Pancreas (tissue), 10 donors: ENCODE data around the gene KCNMA1. TPM values are rescaled to one million over a fixed set of nuclear protein-coding genes. Genes with fewer than 3 reads are reported as not detected.

Experiments
- ATAC-seq, 4 donors: fragments of 200-7000 bp; cut with Tn5 transposase; one replicate each; pipeline versions ENCODE4 v1.8.0 to v1.9.1; 2020; ENCODE audit warnings: mild to moderate bottlenecking in 4 of 4, moderate library complexity in 4 of 4
- DNase-seq, 6 donors: peaks; one replicate each; pipeline ENCODE4 v3.0.0-alpha.2; 2020
- FAIRE-seq: peaks from 2 replicates; lab custom pipeline; 2012; peaks lifted over from hg19 to GRCh38; lab: Jason Lieb, UNC
- H3K27ac ChIP-seq, 4 donors: fragments of 200-600 bp; sonication (generic); 1 replicate in 3 of 4; 2 replicates in 1 of 4; pipeline versions ENCODE4 v1.5.0 to v1.8.0; 2020
- H3K27me3 ChIP-seq, 4 donors: fragments of 200-600 bp; one replicate each; pipeline ENCODE4 v1.8.0; 2021
- H3K36me3 ChIP-seq, 3 donors: fragments of 200-600 bp; sonication (generic) in 1 of 3; one replicate each; pipeline versions ENCODE4 v1.5.0 to v1.8.0; 2020 to 2021
- H3K4me1 ChIP-seq, 3 donors: fragments of 200-600 bp; one replicate each; pipeline ENCODE4 v1.8.0; 2021
- H3K4me3 ChIP-seq, 4 donors: fragments of 200-600 bp; sonication (generic) in 2 of 4; one replicate each; pipeline versions ENCODE4 v1.5.0 to v1.8.0; 2020 to 2021
- H3K9me3 ChIP-seq, 4 donors: fragments of 200-600 bp; one replicate each; pipeline ENCODE4 v1.8.0; 2021
- CTCF ChIP-seq, 4 donors: fragments of 200-600 bp; sonication (generic) in 3 of 4; IDR thresholded peaks; one replicate each; pipeline versions ENCODE4 v1.5.0 to v1.8.0; 2021; ENCODE audit warnings: antibody characterized with exemption in 4 of 4
- WGBS, 2 donors: extraction: QIAGEN DNeasy Blood & Tissue Kit; methylation state at CpG; one replicate each; pipeline ENCODE4 v1.1.7; 2013; 5-methylcytosine and 5-hydroxymethylcytosine counted together
- intact Hi-C, 3 donors: fragments of 100-400 bp; cut with DNase I; formaldehyde crosslinking; loops; one replicate each; pipeline versions ENCODE4 v1.11.1 to v1.14.2; 2022
- polyA plus RNA-seq, 2 donors: library from polyadenylated mRNA; stranded (reverse); fragments of 200-250 nt; gene quantifications; one replicate each; pipeline ENCODE4 v1.2.3, GENCODE V29; 2013
- total RNA-seq, 6 donors: library from RNA; stranded (reverse); fragmentation: NEBNext Ultra II Directional in 4 of 6; extraction: Animal tissue kit (Norgen Biotek cat#: 25700) in 4 of 6; gene quantifications; one replicate each; pipeline versions ENCODE4 v1.2.1 to v1.2.4, GENCODE V29; 2021 to 2023
- donor health status: healthy with polysubstance abuse.
- donor health status: DM: no; HTN: no; CAD: no; lungs with moderate emphysema.
- donor health status: DM: no; HTN: no; CAD: no.
- donor health status: control.
- donor health status: control.
- donor health status: Bipolar disorder and iron deficiency.
- donor health status: DM: yes; HTN: yes; CAD: no.
- donor health status: DM: no; HTN: no; CAD: no.
- donor health status: DM: no; HTN: no; CAD: no.
- donor health status: DM: yes; HTN: yes; CAD: no.

Gene KCNMA1
- total and polyA plus RNA-seq, 8 donors = 3.5 to 19.4 (median 9.3) TPM

GRCh38 chr10:77146712-77147336, 490.8 kb downstream of the KCNMA1 start:
- WGBS, 2 donors = 78 to 86% methylated on average over 5 of the region's 5 CpGs
- intact Hi-C loops = no loop called here
- Histone ChIP-seq H3K27me3 (no peaks in the 10 kb centered on the region), H3K4me3 (no peak overlapping the region), H3K27ac (no peak overlapping the region), H3K9me3 (no peaks in the 10 kb centered on the region), H3K36me3 (no peaks in the 10 kb centered on the region), H3K4me1 (no peaks in the 10 kb centered on the region)
- no peak for ATAC-seq
- DNase-seq = no peak
- FAIRE-seq = no peak
- TF ChIP-seq CTCF (IDR thresholded peaks at IDR 0.05) = no peak

- no peak for DNase-seq
- Histone ChIP-seq H3K9me3 (no peaks in the 10 kb centered on the region), H3K27ac (no peak overlapping the region), H3K4me1 (no peaks in the 10 kb centered on the region), H3K36me3 (no peaks in the 10 kb centered on the region), H3K27me3 (no peaks in the 10 kb centered on the region), H3K4me3 (no peak overlapping the region)
- FAIRE-seq = no peak
- TF ChIP-seq CTCF (IDR thresholded peaks at IDR 0.05) = no peak
- no peak for ATAC-seq
- 82 to 86% methylated on average over 3 of the region's 3 CpGs for WGBS, 2 donors
- intact Hi-C loops = no loop called here
Measured at GRCh38 chr10:77144656-77145055, 493.0 kb downstream of the KCNMA1 start.

DNA sequence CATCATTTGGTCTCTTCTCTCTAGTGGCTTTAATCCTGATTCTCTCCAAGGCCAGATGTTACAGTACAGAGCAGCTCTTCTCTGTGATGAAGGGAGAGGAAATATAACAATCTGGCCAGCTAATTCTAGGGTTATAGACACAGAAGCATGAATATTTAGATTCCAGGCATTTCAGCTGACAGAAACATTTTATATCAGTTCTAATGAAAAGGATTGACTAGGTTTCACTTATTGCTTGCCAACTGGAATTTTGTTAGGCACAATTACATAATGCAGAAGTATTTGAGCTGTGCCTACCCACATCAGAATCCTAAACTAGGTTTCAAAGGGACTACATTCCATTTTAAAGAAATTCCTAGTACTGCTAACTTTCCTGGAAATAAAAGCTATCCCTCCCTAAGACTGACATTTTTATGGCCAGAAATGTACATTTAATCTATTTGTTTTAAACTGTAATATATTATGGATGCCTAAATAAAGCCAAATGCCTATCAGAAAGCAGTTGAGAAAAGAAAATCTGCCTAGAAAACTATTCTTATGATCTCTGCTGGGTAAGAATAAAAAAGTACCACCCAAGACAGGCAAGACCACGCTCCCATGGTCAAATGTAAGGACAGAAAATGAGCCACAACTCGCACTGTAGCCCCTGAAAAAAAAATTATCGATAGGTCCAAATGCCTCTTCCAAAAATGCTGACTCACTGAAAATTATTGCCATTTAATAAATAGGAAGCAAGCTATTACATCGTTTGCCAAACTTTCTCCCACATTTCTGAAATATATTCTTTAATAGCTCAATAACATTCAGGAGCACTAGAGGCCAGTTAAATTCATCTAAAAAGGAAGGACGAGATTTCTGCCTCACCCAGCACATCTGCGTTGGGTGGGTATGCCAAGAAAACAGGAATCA, 498.1 kb downstream of the KCNMA1 start:
- Histone ChIP-seq H3K4me3 (no peak overlapping the region), H3K27ac (no peak overlapping the region), H3K27me3 (no peaks in the 10 kb centered on the region), H3K36me3 (no peaks in the 10 kb centered on the region), H3K4me1 (no peaks in the 10 kb centered on the region), H3K9me3 (no peaks in the 10 kb centered on the region)
- intact Hi-C loops = no loop called here
- no peak for TF ChIP-seq CTCF (IDR thresholded peaks at IDR 0.05)
- ATAC-seq = no peak
- no peak for FAIRE-seq
- DNase-seq = no peak
- 82 to 89% methylated on average over 6 of the region's 6 CpGs for whole genome bisulfite sequencing, 2 donors

DNA sequence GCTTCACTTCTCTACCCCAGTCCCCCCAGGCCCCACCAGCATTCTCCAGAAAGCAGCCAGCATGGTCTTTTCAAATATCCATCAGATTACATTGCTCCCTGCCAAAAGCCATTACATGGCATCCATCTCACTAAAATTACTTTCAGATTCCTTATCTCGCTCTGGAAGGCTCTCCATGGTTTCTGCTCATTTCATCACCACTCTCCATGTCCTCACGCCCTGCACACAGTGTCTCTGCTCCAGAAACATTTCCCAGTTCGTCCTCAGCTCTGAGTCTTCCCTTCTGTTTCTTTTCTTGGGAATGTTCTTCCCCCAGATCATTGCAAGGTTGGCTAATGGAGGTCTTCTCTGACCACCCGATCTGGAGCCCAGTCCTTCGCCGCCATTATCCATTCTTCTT, 499.1 kb downstream of the KCNMA1 start:
- Histone ChIP-seq H3K36me3 (no peaks in the 10 kb centered on the region), H3K27me3 (no peaks in the 10 kb centered on the region), H3K9me3 (no peaks in the 10 kb centered on the region), H3K4me3 (no peak overlapping the region), H3K27ac (no peak overlapping the region), H3K4me1 (no peaks in the 10 kb centered on the region)
- no peak for TF ChIP-seq CTCF (IDR thresholded peaks at IDR 0.05)
- FAIRE-seq (no peak), DNase-seq (no peak), ATAC-seq (no peak)
- 81 to 87% methylated on average over 6 of the region's 6 CpGs for WGBS, 2 donors
- intact Hi-C loops = no loop called here

GRCh38 chr10:77135555-77135954, 502.1 kb downstream of the KCNMA1 start:
- ATAC-seq (no peak), DNase-seq (no peak), FAIRE-seq (no peak)
- WGBS, 2 donors = 91 to 98% methylated on average over 3 of the region's 3 CpGs
- Histone ChIP-seq H3K27ac (no peak overlapping the region), H3K36me3 (no peaks in the 10 kb centered on the region), H3K4me3 (no peak overlapping the region), H3K27me3 (no peaks in the 10 kb centered on the region), H3K4me1 (no peaks in the 10 kb centered on the region), H3K9me3 (no peaks in the 10 kb centered on the region)
- intact Hi-C loops = no loop called here
- no peak for TF ChIP-seq CTCF (IDR thresholded peaks at IDR 0.05)
